ENCODE results near the gene TIMMDC1.

DNA sequence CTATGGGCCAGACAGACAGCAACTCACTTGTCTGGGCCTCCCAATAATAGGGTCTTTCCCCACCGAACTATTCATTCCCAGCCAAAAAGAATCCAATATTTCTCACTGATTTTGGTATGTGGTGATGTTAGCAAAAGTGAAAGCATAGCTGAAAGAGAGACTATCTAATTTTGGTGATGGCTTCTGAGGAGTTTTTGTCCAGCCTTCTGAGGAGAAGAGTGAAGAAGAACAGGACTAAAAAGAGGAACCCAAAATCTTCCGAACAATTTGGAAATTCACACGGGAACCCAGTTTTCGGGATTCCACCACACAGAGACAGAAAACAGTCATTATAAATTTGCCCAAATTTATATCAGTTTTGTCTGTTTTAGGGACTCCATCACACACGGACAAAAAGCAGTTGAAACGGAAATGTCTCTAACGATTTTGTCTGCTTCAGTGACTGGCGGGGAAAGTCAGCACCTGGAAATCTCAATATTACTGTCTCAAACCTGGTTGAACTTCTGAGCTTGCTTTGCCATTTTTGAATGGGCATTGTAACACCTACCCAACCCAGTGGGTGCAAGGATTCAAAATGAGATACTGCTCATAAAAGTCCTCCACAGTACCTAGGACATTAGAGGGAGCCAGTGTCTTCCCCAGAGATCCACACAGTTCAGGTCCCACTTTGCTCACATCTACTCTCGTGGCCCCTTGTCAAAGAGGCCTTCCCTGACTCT, 52.0 kb downstream of the TIMMDC1 start:
- no peak for TF ChIP-seq EP300 (IDR thresholded peaks at IDR 0.05)
- TF ChIP-seq POLR2A (IDR thresholded peaks at IDR 0.05): no peak
- TF ChIP-seq, protein P1, sequence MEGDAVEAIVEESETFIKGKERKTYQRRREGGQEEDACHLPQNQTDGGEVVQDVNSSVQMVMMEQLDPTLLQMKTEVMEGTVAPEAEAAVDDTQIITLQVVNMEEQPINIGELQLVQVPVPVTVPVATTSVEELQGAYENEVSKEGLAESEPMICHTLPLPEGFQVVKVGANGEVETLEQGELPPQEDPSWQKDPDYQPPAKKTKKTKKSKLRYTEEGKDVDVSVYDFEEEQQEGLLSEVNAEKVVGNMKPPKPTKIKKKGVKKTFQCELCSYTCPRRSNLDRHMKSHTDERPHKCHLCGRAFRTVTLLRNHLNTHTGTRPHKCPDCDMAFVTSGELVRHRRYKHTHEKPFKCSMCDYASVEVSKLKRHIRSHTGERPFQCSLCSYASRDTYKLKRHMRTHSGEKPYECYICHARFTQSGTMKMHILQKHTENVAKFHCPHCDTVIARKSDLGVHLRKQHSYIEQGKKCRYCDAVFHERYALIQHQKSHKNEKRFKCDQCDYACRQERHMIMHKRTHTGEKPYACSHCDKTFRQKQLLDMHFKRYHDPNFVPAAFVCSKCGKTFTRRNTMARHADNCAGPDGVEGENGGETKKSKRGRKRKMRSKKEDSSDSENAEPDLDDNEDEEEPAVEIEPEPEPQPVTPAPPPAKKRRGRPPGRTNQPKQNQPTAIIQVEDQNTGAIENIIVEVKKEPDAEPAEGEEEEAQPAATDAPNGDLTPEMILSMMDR (IDR thresholded peaks at IDR 0.05): no peak

All from stomach (tissue), 4 donors.